Psoas muscle (tissue), 8 donors: ENCODE results near the gene EBF3. TPM values are rescaled to one million over a fixed set of nuclear protein-coding genes. Genes with fewer than 3 reads are reported as not detected.
A peak's percentile ranks its signal among the peaks of the same experiment; 100 is the strongest.

ENCODE experiments used
- ATAC-seq, 4 donors: fragments of 200-7000 bp; cut with Tn5 transposase; one replicate each; pipeline ENCODE4 v1.9.1; 2020; ENCODE audit warnings: moderate library complexity in 3 of 4, mild to moderate bottlenecking in 2 of 4
- DNase-seq, 2 donors: peaks; one replicate each; pipeline ENCODE4 v3.0.0-alpha.2; 2020
- H3K27ac ChIP-seq: fragments of 200-600 bp; one replicate; pipeline ENCODE4 v1.8.0; 2022
- H3K27me3 ChIP-seq, 3 donors: fragments of 200-600 bp in 1 of 3; one replicate each; pipeline versions ENCODE4 v1.6.1 to v1.8.0; 2013 to 2022; ENCODE audit warnings: low read length in 2 of 3, mild to moderate bottlenecking in 2 of 3, moderate library complexity in 1 of 3; ENCODE audit not compliant: insufficient read depth in 3 of 3
- H3K36me3 ChIP-seq, 2 donors: fragments of 200-600 bp in 1 of 2; one replicate each; pipeline versions ENCODE4 v1.6.1 to v1.8.0; 2013 to 2022; ENCODE audit warnings: low read depth in 1 of 2, mild to moderate bottlenecking in 1 of 2, moderate library complexity in 1 of 2; ENCODE audit not compliant: insufficient read depth in 1 of 2
- H3K4me1 ChIP-seq: fragments of 200-600 bp; one replicate; pipeline ENCODE4 v1.8.0; 2022
- H3K4me3 ChIP-seq: fragments of 200-600 bp; one replicate; pipeline ENCODE4 v1.8.0; 2022; ENCODE audit warnings: mild to moderate bottlenecking
- H3K9me3 ChIP-seq: fragments of 200-600 bp; one replicate; pipeline ENCODE4 v1.8.0; 2022
- CTCF ChIP-seq: fragments of 200-600 bp; IDR thresholded peaks from one replicate; pipeline ENCODE4 v1.8.0; 2022; ENCODE audit warnings: antibody characterized with exemption
- WGBS, 3 donors: extraction: QIAGEN DNeasy Blood & Tissue Kit; methylation state at CpG; one replicate each; pipeline versions ENCODE4 v1.1.6 to v1.1.7; 2013; 5-methylcytosine and 5-hydroxymethylcytosine counted together
- intact Hi-C, 2 donors: fragments of 100-400 bp; cut with DNase I; formaldehyde crosslinking; loops; one replicate each; pipeline versions ENCODE4 v1.11.0 to v1.14.2; 2022
- polyA plus RNA-seq, 3 donors: library from polyadenylated mRNA; stranded (reverse); fragments of 200-250 nt; gene quantifications; one replicate each; pipeline ENCODE4 v1.2.3, GENCODE V29; 2013
- total RNA-seq, 4 donors: library from RNA; stranded (reverse); fragmentation: NEBNext Ultra II Directional in 2 of 4; extraction: Animal tissue kit (Norgen Biotek cat#: 25700) in 2 of 4; gene quantifications; one replicate each; pipeline versions ENCODE4 v1.2.1 to v1.2.4, GENCODE V29; 2021 to 2023
- donor health status: healthy with polysubstance abuse.
- donor health status: DM: no; HTN: no; CAD: no; lungs with moderate emphysema.
- donor health status: Bipolar disorder and iron deficiency.
- donor health status: healthy.
- donor health status: DM: yes; HTN: yes; CAD: no.
- donor health status: DM: no; HTN: no; CAD: no.
- donor health status: DM: no; HTN: no; CAD: no.
- donor health status: DM: yes; HTN: yes; CAD: no.

Gene EBF3
- total and polyA plus RNA-seq, 7 donors: 3.2 to 10.1 (median 5.2) TPM

GRCh38 chr10:129815898-129816655 is 148.0 kb downstream of the EBF3 start:
- no peak for DNase-seq
- intact Hi-C loops: no loop called here
- no peak for ATAC-seq
- Histone ChIP-seq H3K9me3 (no peaks in the 10 kb centered on the region), H3K27me3 (peaks cover 0 to 11% (median 2%) of the 10 kb centered on the region in 3 donors), H3K36me3 (no peaks in the 10 kb centered on the region), H3K4me1 (no peaks in the 10 kb centered on the region), H3K27ac (no peak overlapping the region), H3K4me3 (no peak overlapping the region)
- WGBS, 3 donors: 55 to 70% (median 59%) methylated on average over 17 of the region's 17 CpGs
- TF ChIP-seq CTCF: no peak

GRCh38 chr10:129814681-129815646 is 149.1 kb downstream of the EBF3 start:
- no peak for TF ChIP-seq CTCF
- H3K4me3 ChIP-seq: no peak overlapping the region
- H3K9me3 ChIP-seq: no peaks in the 10 kb centered on the region
- WGBS, 3 donors: 66 to 78% (median 69%) methylated on average over 12 of the region's 12 CpGs
- H3K36me3 ChIP-seq: no peaks in the 10 kb centered on the region
- H3K27me3 ChIP-seq: peaks cover 0 to 11% (median 2%) of the 10 kb centered on the region in 3 donors
- DNase-seq (no peak), ATAC-seq (peak in 1 of 4 donors; percentile 43)
- intact Hi-C loops: no loop called here
- H3K27ac ChIP-seq: no peak overlapping the region
- H3K4me1 ChIP-seq: no peaks in the 10 kb centered on the region

GRCh38 chr10:129812398-129812797 is 151.7 kb downstream of the EBF3 start:
- Histone ChIP-seq H3K27ac (no peak overlapping the region), H3K4me1 (no peaks in the 10 kb centered on the region), H3K9me3 (no peaks in the 10 kb centered on the region), H3K27me3 (peaks cover 0 to 11% (median 4%) of the 10 kb centered on the region in 3 donors), H3K4me3 (no peak overlapping the region), H3K36me3 (no peaks in the 10 kb centered on the region)
- DNase-seq (no peak), ATAC-seq (no peak)
- TF ChIP-seq CTCF: no peak
- WGBS, 3 donors: 87 to 88% (median 88%) methylated on average over 7 of the region's 7 CpGs
- intact Hi-C loops: no loop called here

GRCh38 chr10:129811208-129811607 is 152.9 kb downstream of the EBF3 start:
- no peak for TF ChIP-seq CTCF
- intact Hi-C loops: no loop called here
- no peaks in the 10 kb centered on the region for H3K4me1 ChIP-seq
- WGBS, 3 donors: 84 to 89% (median 85%) methylated on average over 9 of the region's 9 CpGs
- no peaks in the 10 kb centered on the region for H3K9me3 ChIP-seq
- H3K27me3 ChIP-seq: peaks cover 0 to 11% (median 4%) of the 10 kb centered on the region in 3 donors
- H3K27ac ChIP-seq: no peak overlapping the region
- H3K4me3 ChIP-seq: no peak overlapping the region
- DNase-seq (no peak), ATAC-seq (no peak)
- H3K36me3 ChIP-seq: no peaks in the 10 kb centered on the region
